NCI-H1436 (cell line): ENCODE results near the gene RCOR3.

ENCODE experiments used
- DNase-seq: peaks from one replicate; lab custom pipeline; 2025; lab: John Stamatoyannopoulos, UW

The RCOR3 gene

GRCh38 chr1:211324992-211325775 is 66.0 kb downstream of the RCOR3 start:
- DNase-seq = no peak

DNA sequence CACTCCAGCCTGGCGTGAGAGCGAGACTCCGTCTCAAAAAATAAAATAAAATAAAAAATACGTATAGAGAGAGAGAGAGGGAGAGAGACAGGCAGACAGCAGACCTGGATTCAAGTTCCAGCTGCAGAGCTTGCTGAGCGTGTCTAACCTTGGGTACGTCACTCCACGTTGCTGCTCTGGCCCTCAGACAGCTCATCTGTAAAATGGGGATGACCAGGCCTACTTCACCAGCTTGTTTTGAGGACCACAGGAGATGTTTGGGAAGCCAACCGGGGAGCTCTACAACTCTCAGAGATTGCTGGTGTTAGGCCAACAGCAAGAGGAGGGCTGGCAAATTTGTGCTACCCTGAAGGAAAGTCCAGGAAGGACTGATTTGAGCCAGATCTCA is 67.0 kb downstream of the RCOR3 start:
- DNase-seq = no peak

GRCh38 chr1:211326528-211327345 is 67.6 kb downstream of the RCOR3 start, which contains the start of gene TRAF5:
Gene TRAF5, plus strand, starts transcription at chr1:211326833. Its CDS starts 26,407 bp downstream, at chr1:211353240.
- peak; percentile 62 for DNase-seq

- no peak for DNase-seq
Observed at GRCh38 chr1:211327346-211327921, 68.3 kb downstream of the RCOR3 start.

GRCh38 chr1:211328084-211328694 is 69.0 kb downstream of the RCOR3 start:
- no peak for DNase-seq

DNA sequence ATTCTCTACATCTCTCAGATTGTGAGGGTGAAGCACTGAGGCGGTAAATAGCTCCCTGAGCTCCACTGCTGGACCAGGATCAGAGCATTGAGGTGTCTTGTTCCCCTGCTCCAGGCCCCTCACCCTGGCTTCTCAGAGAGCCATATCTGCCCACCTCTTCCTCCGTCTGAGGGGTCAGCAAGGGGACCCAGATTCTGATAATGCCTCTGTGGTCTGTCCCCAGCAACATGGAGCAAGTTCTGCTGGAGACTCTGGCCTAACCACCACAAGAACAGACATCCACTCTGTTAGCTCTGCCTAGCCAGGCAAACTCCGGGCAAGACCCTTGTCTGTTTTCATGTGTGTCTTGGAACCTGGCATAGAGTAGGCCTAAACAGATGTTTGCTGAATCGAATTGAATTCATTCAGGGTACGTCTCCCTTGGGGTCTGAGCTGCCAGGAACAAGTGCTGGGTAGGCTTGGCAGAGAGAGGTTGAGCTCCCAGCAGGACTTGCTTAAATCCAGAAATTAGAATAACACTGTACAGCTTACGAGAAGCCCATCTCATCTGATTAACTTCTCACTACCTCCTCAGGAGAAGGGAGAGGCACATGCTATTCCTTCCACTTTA is 69.8 kb downstream of the RCOR3 start:
- DNase-seq = no peak

DNA sequence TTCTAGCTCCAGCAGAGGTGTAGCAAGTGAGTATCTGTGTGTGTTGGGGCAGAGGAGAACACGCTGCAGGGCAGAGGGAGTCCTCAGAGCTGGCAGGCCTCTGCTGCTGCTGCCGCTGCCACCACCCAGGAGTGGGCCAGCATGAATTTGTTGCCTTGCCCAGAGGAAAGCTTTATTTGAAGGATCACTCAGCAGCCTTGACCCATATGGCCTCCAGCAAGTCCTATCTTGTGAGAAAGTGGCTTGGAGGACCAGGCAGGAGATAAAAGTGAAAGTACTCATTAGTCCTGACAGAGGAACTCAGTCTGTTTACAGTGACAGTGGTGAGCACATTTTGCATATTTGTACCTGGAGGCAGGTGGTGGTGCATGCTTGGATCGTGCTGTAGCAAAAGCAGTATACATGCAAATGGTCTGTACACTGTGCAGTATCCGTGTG is 70.6 kb downstream of the RCOR3 start:
- DNase-seq = no peak

- DNase-seq = no peak
Observed at GRCh38 chr1:211330282-211330936, 71.2 kb downstream of the RCOR3 start.

- no peak for DNase-seq
Observed at GRCh38 chr1:211331011-211331709, 72.0 kb downstream of the RCOR3 start.

DNA sequence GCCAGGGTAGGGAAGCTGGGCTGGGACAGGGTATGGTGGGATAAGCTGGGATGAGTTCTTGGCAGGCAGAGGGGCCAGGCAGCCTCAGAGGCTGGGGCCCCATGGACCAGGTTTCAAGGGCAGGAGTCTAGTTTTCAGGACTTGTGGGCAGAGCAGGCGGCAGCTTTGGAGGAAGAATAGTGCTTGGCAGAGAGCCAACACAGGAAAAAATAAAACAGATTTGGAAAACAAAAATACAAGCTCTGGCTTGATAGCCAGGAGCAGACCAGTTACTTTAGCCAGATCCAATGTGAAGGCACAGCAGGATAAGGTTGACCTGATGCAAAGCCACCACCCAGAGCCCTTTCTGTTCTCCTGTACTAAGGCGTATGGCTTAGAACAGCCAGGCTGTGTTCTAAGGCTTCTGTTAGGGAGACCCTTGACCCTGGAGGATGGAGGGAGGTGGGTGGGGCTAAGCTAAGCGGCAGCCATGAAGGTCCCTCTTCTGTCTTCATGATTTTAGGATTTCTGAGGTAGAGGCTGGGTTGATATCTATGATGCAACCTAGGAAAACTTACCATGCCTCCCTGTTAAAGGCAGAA is 73.0 kb downstream of the RCOR3 start:
- DNase-seq = no peak

GRCh38 chr1:211332830-211333229 is 73.7 kb downstream of the RCOR3 start:
- DNase-seq = no peak

DNA sequence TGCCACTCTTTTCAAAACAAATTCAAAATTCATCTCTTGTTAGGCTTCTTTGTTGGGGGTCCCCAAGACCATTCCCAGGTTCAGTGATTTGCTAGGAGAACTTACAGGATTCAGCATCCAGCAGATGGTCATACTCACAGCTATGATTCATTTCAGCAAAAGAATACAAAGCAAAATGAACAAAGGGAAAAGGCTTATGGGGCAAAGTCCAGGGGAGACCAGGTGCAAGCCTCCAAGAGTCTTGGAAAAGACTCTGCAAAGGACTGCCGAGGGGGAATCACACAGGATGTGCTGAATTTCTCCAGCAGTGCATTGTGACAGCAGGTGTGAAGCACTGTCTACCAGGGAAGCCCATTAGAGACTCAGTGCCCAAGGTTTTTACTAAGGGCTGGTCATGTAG is 74.7 kb downstream of the RCOR3 start:
- no peak for DNase-seq

GRCh38 chr1:211334986-211335385 is 75.8 kb downstream of the RCOR3 start:
- no peak for DNase-seq

- DNase-seq = no peak
Observed at GRCh38 chr1:211335522-211336157, 76.5 kb downstream of the RCOR3 start.

DNA sequence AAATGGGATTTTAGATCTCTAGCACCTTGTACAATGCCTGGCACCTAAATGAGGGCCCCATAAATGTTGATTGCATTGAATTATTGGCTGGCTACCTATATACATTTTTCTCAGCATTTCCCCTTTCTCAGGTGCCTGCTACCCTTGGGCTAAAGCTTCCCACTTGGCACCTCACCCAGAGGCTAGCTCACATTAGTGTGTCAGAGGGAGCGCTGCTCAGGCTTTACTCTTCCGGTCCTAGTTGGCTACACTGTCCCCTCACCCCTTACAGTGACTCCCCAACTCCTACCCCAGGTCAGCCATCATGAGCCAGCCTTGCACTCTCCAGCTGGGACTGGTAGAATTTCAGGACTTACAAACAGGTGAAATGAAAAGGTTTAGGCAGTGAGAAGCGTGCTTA is 77.0 kb downstream of the RCOR3 start:
- no peak for DNase-seq

DNA sequence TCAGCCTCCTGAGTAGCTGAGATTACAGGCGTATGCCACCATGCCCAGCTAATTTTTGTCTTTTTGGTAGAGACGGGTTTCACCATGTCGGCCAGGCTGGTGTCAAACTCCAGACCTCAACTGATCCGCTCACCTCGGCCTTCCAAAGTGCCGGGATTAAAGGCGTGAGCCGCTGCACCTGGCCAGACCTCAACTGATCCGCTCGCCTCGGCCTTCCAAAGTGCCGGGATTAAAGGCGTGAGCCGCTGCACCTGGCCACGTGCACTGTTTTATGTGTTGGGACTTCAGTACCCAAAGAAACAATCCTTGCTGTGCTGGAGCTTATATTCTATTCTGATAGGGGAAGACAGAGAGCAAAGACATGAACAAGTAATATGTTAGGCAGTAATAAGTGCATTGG is 77.6 kb downstream of the RCOR3 start:
- no peak for DNase-seq

DNA sequence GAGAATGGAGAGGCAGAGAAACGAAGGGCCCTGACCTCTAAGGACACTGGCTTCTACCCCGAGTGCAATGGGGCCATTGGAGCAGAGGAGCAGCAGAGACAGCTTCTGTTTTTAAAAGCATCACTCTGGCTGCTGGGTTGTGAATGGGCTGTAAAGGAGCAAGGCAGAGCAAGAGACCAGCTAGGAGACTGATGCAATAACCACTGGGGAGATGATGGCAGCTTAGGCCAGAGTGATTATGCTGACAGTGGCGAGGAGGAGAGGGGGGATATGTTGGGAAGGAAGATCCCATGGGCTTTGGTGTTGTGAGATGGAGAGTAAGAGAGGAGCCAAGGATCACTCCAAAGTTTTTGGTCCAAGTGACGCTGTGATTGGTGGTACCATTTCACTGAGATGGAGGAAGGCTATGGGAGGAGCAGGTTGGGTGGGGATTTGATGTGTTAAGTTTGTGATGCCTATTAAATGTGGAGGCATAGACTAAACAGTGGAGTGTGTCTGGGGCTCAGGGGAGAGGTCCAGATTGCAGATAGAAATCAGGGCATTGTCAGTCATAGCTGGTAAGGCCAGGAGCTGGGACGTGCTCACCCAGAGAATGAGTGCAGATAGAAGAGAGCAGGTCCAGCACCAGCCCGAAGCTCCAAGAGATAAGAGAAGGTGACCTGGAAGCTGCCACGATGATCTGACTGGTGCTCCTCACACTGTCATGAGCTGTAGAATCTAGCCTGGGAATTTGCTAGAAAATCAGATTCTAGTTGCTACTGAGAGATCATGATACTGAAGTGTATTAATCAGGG is 78.5 kb downstream of the RCOR3 start:
- DNase-seq = no peak

- no peak for DNase-seq
Observed at GRCh38 chr1:211338224-211338620, 79.1 kb downstream of the RCOR3 start.

GRCh38 chr1:211339631-211340041 is 80.5 kb downstream of the RCOR3 start:
- no peak for DNase-seq
